HepG2 (cell line): ENCODE measurements around the gene CLCN4. TPM values are rescaled to one million over a fixed set of nuclear protein-coding genes. Genes with fewer than 3 reads are reported as not detected.

Experiments
- ATAC-seq: fragments of 200-7000 bp; cut with Tn5 transposase; 3 replicates; pipeline ENCODE4 v1.9.1; 2020; ENCODE audit warnings: mild to moderate bottlenecking, moderate library complexity
- BruUV-seq: library from RNA; stranded (reverse); fragments of 400-500 nt; replicated peaks from 2 replicates; lab custom pipeline; 2021; lab: Mats Ljungman, UMichigan
- CTCF ChIA-PET: fragments of 300-600 bp; formaldehyde crosslinking; extraction: SDS; loops from one replicate; lab custom pipeline; 2021; ENCODE audit warnings: low total read pairs, inconsistent platforms, low intra/inter-chr PET ratio; lab: Yijun Ruan, JAX
- POLR2A ChIA-PET: fragments of 350-600 bp; sonication (Branson Sonifier 250); formaldehyde crosslinking; loops from one replicate; lab custom pipeline; 2020; ENCODE audit warnings: antibody characterized with exemption, inconsistent platforms; lab: Yijun Ruan, JAX
- DNase-seq: peaks from one replicate; pipeline ENCODE4 v3.0.0-alpha.2; 2015; ENCODE audit warnings: low spot score
- FAIRE-seq: peaks from 3 replicates; lab custom pipeline; 2011; peaks lifted over from hg19 to GRCh38; lab: Jason Lieb, UNC
- H2AFZ ChIP-seq: one replicate; pipeline ENCODE4 v1.6.1; 2011; ENCODE audit warnings: low read length, inconsistent platforms
- H3K27ac ChIP-seq: fragments of 300-600 bp; 3 replicates; pipeline ENCODE4 v1.8.0; 2011; ENCODE audit warnings: mixed run types, mild to moderate bottlenecking, mixed read lengths, low read length, inconsistent platforms; ENCODE audit not compliant: insufficient read depth; ENCODE audit errors: extremely low read length
- H3K27me3 ChIP-seq, 2 experiments: fragments of 200-600 bp in 1 of 2; 2 replicates in 1 of 2; 3 replicates in 1 of 2; pipeline versions ENCODE4 v1.6.0 to v1.8.0; 2011; ENCODE audit warnings: low read length in 2 of 2, mild to moderate bottlenecking in 2 of 2, moderate library complexity in 2 of 2, inconsistent platforms in 1 of 2; ENCODE audit not compliant: insufficient read depth in 2 of 2, control insufficient read depth in 1 of 2
- H3K36me3 ChIP-seq, 2 experiments: fragments of 200-600 bp in 1 of 2; replicated peaks in 1 of 2; 2 replicates in 1 of 2; 3 replicates in 1 of 2; pipeline versions ENCODE4 v1.5.1 to v1.8.0; 2011; ENCODE audit warnings: low read length in 2 of 2, inconsistent platforms in 1 of 2; ENCODE audit not compliant: insufficient read depth in 2 of 2, control insufficient read depth in 1 of 2
- H3K4me1 ChIP-seq: 2 replicates; pipeline ENCODE4 v1.5.1; 2012; ENCODE audit warnings: low read length, inconsistent platforms; ENCODE audit not compliant: insufficient read depth
- H3K4me2 ChIP-seq: 2 replicates; pipeline ENCODE4 v1.6.0; 2011; ENCODE audit warnings: low read depth, low read length, inconsistent platforms
- H3K4me3 ChIP-seq, 3 experiments: fragments of 200-600 bp in 1 of 3; sonication (generic), shearing (Covaris generic) in 1 of 3; replicated peaks in 1 of 3; 2 replicates each; pipeline ENCODE4 v1.5.1; 2011 to 2016; ENCODE audit warnings: low read length in 3 of 3, inconsistent platforms in 2 of 3, low read depth in 2 of 3, mild to moderate bottlenecking in 2 of 3, control low read depth in 1 of 3, mixed read lengths in 1 of 3; ENCODE audit not compliant: insufficient read depth in 1 of 3
- H3K79me2 ChIP-seq: one replicate; pipeline ENCODE4 v1.6.1; 2011; ENCODE audit warnings: low read length, inconsistent platforms; ENCODE audit not compliant: insufficient read depth
- H3K9ac ChIP-seq: 2 replicates; pipeline ENCODE4 v1.6.0; 2011; ENCODE audit warnings: mild to moderate bottlenecking, low read depth, low read length, inconsistent platforms; ENCODE audit not compliant: insufficient read depth
- H3K9me3 ChIP-seq: 2 replicates; pipeline ENCODE4 v1.5.1; 2012; ENCODE audit warnings: mild to moderate bottlenecking, low read length
- H4K20me1 ChIP-seq: 2 replicates; pipeline ENCODE4 v1.6.0; 2011; ENCODE audit warnings: inconsistent platforms, mild to moderate bottlenecking, low read length, moderate library complexity; ENCODE audit not compliant: insufficient read depth
- BHLHE40 ChIP-seq: IDR thresholded peaks from 2 replicates; pipeline ENCODE4 v1.6.1; 2011; ENCODE audit warnings: low read length, improper control_type of control experiment
- ELF1 ChIP-seq: sonication (generic); formaldehyde crosslinking; IDR thresholded peaks from 2 replicates; pipeline ENCODE4 v1.4.0; 2020; ENCODE audit warnings: missing genetic modification reagents
- MAFF ChIP-seq: IDR thresholded peaks from 2 replicates; pipeline ENCODE4 v1.6.1; 2011; ENCODE audit warnings: low read depth, low read length, improper control_type of control experiment
- ONECUT2 ChIP-seq: sonication (generic); formaldehyde crosslinking; IDR thresholded peaks from 2 replicates; pipeline ENCODE4 v1.4.0; 2020; ENCODE audit warnings: missing genetic modification reagents
- ZNF292 ChIP-seq: sonication (generic); formaldehyde crosslinking; IDR thresholded peaks from 2 replicates; pipeline ENCODE4 v1.8.1; 2022; ENCODE audit warnings: mild to moderate bottlenecking, low read depth, missing genetic modification reagents, borderline replicate concordance
- ZNF430 ChIP-seq: sonication (generic); formaldehyde crosslinking; IDR thresholded peaks from 2 replicates; pipeline ENCODE4 v1.9.0; 2021; ENCODE audit warnings: mild to moderate bottlenecking, missing genetic modification reagents
- ZNF510 ChIP-seq: sonication (generic); formaldehyde crosslinking; IDR thresholded peaks from 2 replicates; pipeline ENCODE4 v1.4.0; 2020; ENCODE audit warnings: low read depth, mild to moderate bottlenecking, missing genetic modification reagents
- ZNF879 ChIP-seq: sonication (generic); formaldehyde crosslinking; IDR thresholded peaks from 2 replicates; pipeline ENCODE4 v1.8.1; 2023; ENCODE audit warnings: missing genetic modification reagents
- WGBS: methylation state at CpG from one replicate; pipeline ENCODE4 v1.1.6; 2017; ENCODE audit warnings: low lambda C conversion rate; 5-methylcytosine and 5-hydroxymethylcytosine counted together
- in situ Hi-C: cut with HindIII; loops from 2 replicates; pipeline ENCODE4 v1.10.0; 2017; ENCODE audit warnings: low pct_unique_long_range_greater_than_20kb; ENCODE audit not compliant: extremely low pct_ligation_motif_present
- intact Hi-C: fragments of 100-400 bp; cut with micrococcal nuclease; formaldehyde crosslinking; loops from one replicate; pipeline ENCODE4 v1.10.0; 2022; ENCODE audit not compliant: unreplicated experiment
- polyA plus RNA-seq, 8 experiments: library from polyadenylated mRNA; depleted of rRNA in 3 of 8; stranded (reverse) in 7 of 8; unstranded in 1 of 8; fragments of >200 nt; fragmentation: Illumina TruSeq in 4 of 8; extraction: Trizol in 4 of 8; gene quantifications; 2 replicates each; pipeline versions ENCODE4 v1.2.1 to v1.2.3, GENCODE V29; 2011 to 2016; ENCODE audit warnings: low read depth in 4 of 8, missing spikeins in 1 of 8, mixed read lengths in 1 of 8; ENCODE audit not compliant: insufficient read depth in 1 of 8
- total RNA-seq, 5 experiments: library from RNA; depleted of rRNA; stranded (reverse); fragments of >200 nt; fragmentation: Illumina TruSeq; extraction: Trizol; gene quantifications; 2 replicates each; pipeline ENCODE4 v1.2.3, GENCODE V29; 2016; ENCODE audit warnings: low read depth in 1 of 5
- TF ChIP-seq, protein P1 (sequence below): IDR thresholded peaks from 2 replicates; pipeline ENCODE4 v1.6.1; 2016; ENCODE audit warnings: missing biosample characterization, missing genetic modification reagents, low read depth
- TF ChIP-seq, protein P2 (sequence below): sonication (generic); formaldehyde crosslinking; IDR thresholded peaks from 2 replicates; pipeline ENCODE4 v1.8.0; 2022; ENCODE audit warnings: mild to moderate bottlenecking, missing genetic modification reagents
- TF ChIP-seq, protein P3 (sequence below): fragments of 450-650 bp; IDR thresholded peaks from 2 replicates; pipeline ENCODE4 v1.6.1; 2017; ENCODE audit warnings: mild to moderate bottlenecking

Gene CLCN4
- total and polyA plus RNA-seq, 2 of the 13 experiments (the other 11 are each of a cell fraction or from before 2014, with no cell fraction given), result 1.8 to 2.5 TPM

DNA sequence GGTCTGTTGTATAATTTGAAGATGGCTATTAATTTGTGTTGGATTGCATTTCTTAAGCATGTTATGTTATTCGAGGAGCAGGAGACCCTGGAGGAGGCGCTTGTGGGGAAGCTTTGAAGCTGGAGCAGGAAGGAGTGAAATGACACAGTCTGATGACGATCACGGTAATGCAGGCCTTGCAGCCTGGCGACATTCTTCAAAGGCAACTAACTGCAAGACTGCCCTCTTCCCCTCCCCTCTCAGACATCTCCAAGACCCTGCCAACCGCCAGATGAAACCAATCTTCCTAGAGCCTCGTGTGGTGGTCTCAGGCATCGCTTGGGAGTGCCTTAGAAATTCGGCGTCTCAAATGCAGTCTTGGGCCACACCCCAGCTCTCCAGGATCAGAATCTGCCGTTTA, 16.1 kb downstream of the CLCN4 start:
- intact Hi-C loops, result no loop called here
- POLR2A ChIA-PET, result no interaction called here
- Histone ChIP-seq H3K27me3 (no peaks in the 10 kb centered on the region), H4K20me1 (no peaks in the 10 kb centered on the region), H3K36me3 (no peaks in the 10 kb centered on the region), H3K9me3 (no peaks in the 10 kb centered on the region), H3K4me3 (no peak overlapping the region), H3K9ac (no peak overlapping the region)
- no peak for FAIRE-seq
- TF ChIP-seq ZNF879 (CRISPR knock-in tag), result no peak
- TF ChIP-seq, protein P1, sequence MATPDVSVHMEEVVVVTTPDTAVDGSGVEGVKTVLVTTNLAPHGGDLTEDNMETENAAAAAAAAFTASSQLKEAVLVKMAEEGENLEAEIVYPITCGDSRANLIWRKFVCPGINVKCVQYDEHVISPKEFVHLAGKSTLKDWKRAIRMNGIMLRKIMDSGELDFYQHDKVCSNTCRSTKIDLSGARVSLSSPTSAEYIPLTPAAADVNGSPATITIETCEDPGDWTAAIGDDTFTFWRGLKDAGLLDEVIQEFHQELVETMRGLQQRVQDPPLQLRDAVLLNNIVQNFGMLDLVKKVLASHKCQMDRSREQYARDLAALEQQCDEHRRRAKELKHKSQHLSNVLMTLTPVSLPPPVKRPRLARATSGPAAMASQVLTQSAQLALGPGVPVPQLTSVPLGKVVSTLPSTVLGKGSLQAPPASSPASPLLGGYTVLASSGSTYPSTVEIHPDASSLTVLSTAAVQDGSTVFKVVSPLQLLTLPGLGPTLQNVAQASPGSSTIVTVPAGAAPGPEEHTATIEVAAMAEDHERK (CRISPR knock-in tag), result no peak
- TF ChIP-seq ZNF430, result no peak
- TF ChIP-seq, protein P2, sequence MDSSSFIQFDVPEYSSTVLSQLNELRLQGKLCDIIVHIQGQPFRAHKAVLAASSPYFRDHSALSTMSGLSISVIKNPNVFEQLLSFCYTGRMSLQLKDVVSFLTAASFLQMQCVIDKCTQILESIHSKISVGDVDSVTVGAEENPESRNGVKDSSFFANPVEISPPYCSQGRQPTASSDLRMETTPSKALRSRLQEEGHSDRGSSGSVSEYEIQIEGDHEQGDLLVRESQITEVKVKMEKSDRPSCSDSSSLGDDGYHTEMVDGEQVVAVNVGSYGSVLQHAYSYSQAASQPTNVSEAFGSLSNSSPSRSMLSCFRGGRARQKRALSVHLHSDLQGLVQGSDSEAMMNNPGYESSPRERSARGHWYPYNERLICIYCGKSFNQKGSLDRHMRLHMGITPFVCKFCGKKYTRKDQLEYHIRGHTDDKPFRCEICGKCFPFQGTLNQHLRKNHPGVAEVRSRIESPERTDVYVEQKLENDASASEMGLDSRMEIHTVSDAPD (CRISPR knock-in tag), result no peak
- TF ChIP-seq, protein P3, sequence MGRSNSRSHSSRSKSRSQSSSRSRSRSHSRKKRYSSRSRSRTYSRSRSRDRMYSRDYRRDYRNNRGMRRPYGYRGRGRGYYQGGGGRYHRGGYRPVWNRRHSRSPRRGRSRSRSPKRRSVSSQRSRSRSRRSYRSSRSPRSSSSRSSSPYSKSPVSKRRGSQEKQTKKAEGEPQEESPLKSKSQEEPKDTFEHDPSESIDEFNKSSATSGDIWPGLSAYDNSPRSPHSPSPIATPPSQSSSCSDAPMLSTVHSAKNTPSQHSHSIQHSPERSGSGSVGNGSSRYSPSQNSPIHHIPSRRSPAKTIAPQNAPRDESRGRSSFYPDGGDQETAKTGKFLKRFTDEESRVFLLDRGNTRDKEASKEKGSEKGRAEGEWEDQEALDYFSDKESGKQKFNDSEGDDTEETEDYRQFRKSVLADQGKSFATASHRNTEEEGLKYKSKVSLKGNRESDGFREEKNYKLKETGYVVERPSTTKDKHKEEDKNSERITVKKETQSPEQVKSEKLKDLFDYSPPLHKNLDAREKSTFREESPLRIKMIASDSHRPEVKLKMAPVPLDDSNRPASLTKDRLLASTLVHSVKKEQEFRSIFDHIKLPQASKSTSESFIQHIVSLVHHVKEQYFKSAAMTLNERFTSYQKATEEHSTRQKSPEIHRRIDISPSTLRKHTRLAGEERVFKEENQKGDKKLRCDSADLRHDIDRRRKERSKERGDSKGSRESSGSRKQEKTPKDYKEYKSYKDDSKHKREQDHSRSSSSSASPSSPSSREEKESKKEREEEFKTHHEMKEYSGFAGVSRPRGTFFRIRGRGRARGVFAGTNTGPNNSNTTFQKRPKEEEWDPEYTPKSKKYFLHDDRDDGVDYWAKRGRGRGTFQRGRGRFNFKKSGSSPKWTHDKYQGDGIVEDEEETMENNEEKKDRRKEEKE, result no peak
- TF ChIP-seq ZNF292, result no peak
- TF ChIP-seq MAFF, result no peak
- TF ChIP-seq ZNF510 (CRISPR knock-in tag), result no peak
- no peak for TF ChIP-seq ELF1 (CRISPR knock-in tag)
- no peak for TF ChIP-seq ONECUT2 (CRISPR knock-in tag)
- TF ChIP-seq BHLHE40, result no peak
- TF ChIP-seq, all 625 proteins: peak for 0
- 96% methylated on average over 5 of the region's 11 CpGs for WGBS
- DNase-seq (no peak), ATAC-seq (no peak)
- CTCF ChIA-PET, result no interaction called here
- Histone ChIP-seq H3K27ac (no peak overlapping the region), H3K4me2 (no peak overlapping the region), H2AFZ (no peak overlapping the region), H3K79me2 (no peaks in the 10 kb centered on the region), H3K4me1 (peaks cover 24% of the 10 kb centered on the region)
- in situ Hi-C loops, result no loop called here
- BruUV-seq, result no TSS peak
